Measurements from ENCODE around the gene SERINC3. TPM values are rescaled to one million over a fixed set of nuclear protein-coding genes. Genes with fewer than 3 reads are reported as not detected.
"Not testable (repeated sequence)": the region's sequence is repeated elsewhere in the genome, so short reads cannot be mapped to it uniquely, and the experiment has no call there.

SERINC3 gene
- 69.2 and 76.1 TPM in 2 replicates for total RNA-seq (2014; rRNA removed; shearing (Covaris generic))

DNA sequence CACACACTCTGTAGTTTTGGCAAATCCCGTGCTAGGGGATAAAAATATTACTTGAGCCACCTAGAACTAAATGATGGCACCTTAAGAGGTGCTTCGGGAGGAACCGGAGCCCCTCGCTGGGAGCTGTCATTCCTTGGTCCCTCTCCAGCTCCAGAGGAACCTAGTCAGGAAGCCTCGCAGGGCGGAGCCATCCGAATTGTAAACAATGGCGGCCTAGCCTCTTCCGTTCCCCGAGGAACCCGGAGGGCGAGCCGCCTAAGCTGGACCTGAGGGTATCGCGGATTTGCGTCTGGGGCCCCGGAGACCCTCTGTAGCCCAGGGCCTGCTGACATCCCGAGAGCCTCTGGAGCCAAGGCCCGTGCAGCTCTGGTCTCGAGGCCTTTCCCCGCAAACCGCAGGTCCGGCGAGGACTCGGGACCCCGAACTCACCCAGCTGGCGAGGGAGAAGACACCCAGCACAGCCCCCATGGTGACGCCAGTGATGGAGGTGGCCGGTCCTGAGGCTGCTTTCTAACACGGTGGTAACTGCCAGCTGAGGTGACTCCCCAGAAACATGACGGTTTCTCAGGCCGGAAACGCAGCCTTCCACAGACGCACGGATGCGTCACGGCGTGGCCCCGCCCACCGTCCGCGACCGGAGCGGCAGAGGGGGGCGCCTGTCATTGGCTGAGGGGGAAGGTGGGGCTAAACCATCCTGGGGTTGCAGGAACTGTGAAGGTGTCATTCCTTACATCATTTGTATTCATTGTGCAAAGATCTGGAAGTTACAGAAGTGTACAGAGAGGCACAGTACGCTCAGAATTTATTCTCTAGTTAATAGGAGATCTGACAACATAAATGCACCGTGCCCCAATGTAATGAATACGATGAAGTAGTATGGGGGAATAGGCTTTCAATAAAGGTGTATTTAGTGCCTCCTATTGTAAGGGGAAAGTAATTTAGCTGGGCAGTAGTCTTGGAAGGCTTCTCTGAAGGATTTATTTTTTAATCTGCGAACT, at the start of gene SERINC3:
Gene SERINC3 (minus strand): TSS at position 587 of the 998 bp plus-strand sequence. CDS start 119 bp downstream, at position 468.
- H3K27ac ChIP-seq = peak within 1 kb of the TSS; percentile 100
- peak; percentile 95 to 96 for DNase-seq (ENCODE audit: low read depth in 1 of 2, low spot score in 2 of 2)
- peaks cover 10% of the 10 kb centered on the region for H3K36me3 ChIP-seq
- no peaks in the 10 kb centered on the region for H3K27me3 ChIP-seq (replicated peaks)
- peak within 1 kb of the TSS; percentile 91 for H3K4me3 ChIP-seq
- peaks cover 35% of the 10 kb centered on the region for H3K4me1 ChIP-seq (replicated peaks)
- no peaks in the 10 kb centered on the region for H3K9me3 ChIP-seq (replicated peaks)

DNA sequence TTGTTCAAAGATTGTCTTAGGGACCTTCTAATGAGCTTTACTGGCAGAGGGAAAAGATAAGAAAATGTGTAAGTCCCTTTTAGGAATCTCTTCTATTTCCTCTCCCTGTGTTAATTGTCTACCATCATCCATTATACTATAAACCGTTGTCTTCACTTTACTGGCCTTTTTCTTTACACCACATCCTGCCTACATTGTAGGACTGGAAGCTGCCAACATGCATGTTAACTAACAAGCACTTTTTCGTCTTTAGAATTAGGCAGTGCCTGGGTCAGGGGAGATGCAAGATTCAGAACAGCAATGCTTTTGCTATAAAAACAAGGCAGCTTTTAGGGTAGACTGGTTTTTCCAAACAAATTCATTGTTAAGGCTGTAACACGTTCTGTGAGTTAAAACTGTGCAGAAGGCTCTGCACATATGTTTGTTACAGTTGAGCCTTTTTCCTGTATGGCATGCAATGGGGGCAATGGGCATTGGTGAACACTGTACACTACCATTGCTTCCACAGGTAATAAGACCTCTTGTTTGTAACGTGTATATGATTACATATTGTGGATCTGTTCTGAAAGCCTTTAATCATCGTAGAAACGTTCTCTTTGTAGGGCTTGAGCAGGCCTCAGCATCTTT, 49.6 kb upstream of the SERINC3 start:
- Histone ChIP-seq H3K36me3 (no peaks in the 10 kb centered on the region), H3K9me3 (replicated peaks) (no peaks in the 10 kb centered on the region), H3K27ac (peak overlapping the region; percentile 98; the same call in 1 of the 2 replicates), H3K27me3 (replicated peaks) (no peaks in the 10 kb centered on the region; the same call in 1 of the 2 replicates), H3K4me1 (replicated peaks) (peaks cover 41% of the 10 kb centered on the region), H3K4me3 (no peak overlapping the region)
- DNase-seq (ENCODE audit: low read depth in 1 of 2, low spot score in 2 of 2) = no peak

DNA sequence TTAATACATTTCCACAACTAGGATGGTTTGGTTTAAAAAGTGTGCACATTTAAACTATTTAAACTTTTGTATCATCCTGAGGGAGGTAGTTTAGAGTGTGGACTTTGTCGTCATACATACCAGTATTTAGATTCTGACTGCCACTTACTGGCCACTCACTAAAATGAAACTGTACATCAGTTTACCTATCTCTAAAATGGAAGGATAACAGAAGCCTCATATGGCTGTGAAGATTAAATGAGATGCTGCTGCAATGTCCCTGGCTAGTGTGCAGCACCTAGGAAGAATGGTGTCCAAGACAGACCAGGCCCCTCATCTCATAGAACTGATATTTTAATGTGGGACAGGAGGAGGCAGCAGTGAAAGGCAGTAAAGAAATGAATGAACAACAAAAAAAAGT, 48.5 kb upstream of the SERINC3 start:
- no peak for DNase-seq (ENCODE audit: low read depth in 1 of 2, low spot score in 2 of 2)
- H3K9me3 ChIP-seq (replicated peaks) = no peaks in the 10 kb centered on the region
- peaks cover 47% of the 10 kb centered on the region for H3K4me1 ChIP-seq (replicated peaks)
- no peaks in the 10 kb centered on the region for H3K36me3 ChIP-seq
- no peaks in the 10 kb centered on the region; the same call in 1 of the 2 replicates for H3K27me3 ChIP-seq (replicated peaks)
- H3K4me3 ChIP-seq = no peak overlapping the region
- H3K27ac ChIP-seq = no peak overlapping the region

DNA sequence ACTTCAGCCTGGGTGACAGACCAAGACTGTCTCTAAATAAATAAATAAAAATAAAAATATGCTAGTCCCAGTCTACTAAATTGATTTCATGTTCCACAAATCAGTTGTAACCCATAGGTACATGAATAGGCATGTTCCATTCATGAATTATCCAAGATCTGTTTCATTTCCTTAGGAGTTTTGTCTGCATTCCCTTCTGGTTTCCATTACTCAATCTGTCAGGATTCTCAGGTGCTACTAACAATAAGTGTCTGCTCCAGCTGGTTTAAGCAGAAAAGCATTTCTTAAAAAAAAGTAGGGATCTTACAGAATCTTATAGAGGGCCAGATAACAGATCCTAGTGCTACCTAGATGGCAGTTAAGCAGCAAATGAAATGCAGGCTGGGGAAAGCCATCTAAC, 44.9 kb upstream of the SERINC3 start:
- Histone ChIP-seq H3K9me3 (replicated peaks) (no peaks in the 10 kb centered on the region), H3K27ac (no peak overlapping the region), H3K36me3 (no peaks in the 10 kb centered on the region), H3K4me3 (no peak overlapping the region), H3K4me1 (replicated peaks) (peaks cover 25% of the 10 kb centered on the region), H3K27me3 (replicated peaks) (no peaks in the 10 kb centered on the region; the same call in 1 of the 2 replicates)
- DNase-seq (ENCODE audit: low read depth in 1 of 2, low spot score in 2 of 2) = no peak

DNA sequence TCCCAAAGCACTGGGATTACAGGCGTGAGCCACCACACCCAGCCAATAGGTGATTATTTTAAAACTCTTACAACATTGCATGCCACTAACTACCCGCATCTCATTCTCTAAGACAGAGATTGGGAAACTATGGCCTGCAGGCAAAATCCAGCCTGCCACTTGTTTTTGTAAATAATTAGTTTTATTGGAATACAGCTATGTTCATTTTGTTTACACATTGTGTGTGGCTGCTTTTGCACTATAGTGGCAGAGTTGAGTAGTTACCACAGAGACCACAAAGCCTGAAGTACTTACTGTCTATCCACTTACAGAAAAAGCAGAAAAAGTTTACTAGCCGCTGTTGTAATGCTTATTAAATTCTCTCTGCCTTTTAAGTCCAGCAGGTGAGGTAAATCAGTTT, 44.1 kb upstream of the SERINC3 start:
- H3K4me3 ChIP-seq = no peak overlapping the region
- H3K27ac ChIP-seq = no peak overlapping the region
- no peaks in the 10 kb centered on the region for H3K9me3 ChIP-seq (replicated peaks)
- peaks cover 19% of the 10 kb centered on the region for H3K4me1 ChIP-seq (replicated peaks)
- no peaks in the 10 kb centered on the region for H3K36me3 ChIP-seq
- DNase-seq (ENCODE audit: low read depth in 1 of 2, low spot score in 2 of 2) = peak; percentile 51 to 78
- no peaks in the 10 kb centered on the region; the same call in 1 of the 2 replicates for H3K27me3 ChIP-seq (replicated peaks)

DNA sequence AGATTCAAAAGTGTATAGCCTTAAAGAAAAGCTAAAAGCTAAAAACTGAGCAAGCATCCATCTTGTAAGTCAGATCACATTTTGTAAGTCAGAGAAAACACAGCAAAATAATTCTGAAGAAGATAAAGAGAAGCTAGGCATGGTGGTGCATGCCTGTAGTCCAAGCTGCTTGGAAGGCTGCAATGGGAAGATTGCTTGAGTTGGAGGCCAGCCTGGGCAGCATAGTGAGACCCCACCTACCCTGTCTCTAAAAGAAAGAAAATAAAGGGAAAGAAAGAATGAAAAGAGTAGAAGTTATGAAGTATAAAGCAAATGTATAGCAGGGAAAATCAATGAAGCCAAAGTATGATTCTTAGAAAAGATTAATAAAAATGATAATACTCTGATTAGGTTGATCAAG, 40.0 kb upstream of the SERINC3 start:
- Histone ChIP-seq H3K9me3 (replicated peaks) (no peaks in the 10 kb centered on the region), H3K27ac (no peak overlapping the region), H3K4me3 (no peak overlapping the region), H3K27me3 (replicated peaks) (no peaks in the 10 kb centered on the region), H3K36me3 (no peaks in the 10 kb centered on the region), H3K4me1 (replicated peaks) (peaks cover 18% of the 10 kb centered on the region)
- no peak for DNase-seq (ENCODE audit: low read depth in 1 of 2, low spot score in 2 of 2)

DNA sequence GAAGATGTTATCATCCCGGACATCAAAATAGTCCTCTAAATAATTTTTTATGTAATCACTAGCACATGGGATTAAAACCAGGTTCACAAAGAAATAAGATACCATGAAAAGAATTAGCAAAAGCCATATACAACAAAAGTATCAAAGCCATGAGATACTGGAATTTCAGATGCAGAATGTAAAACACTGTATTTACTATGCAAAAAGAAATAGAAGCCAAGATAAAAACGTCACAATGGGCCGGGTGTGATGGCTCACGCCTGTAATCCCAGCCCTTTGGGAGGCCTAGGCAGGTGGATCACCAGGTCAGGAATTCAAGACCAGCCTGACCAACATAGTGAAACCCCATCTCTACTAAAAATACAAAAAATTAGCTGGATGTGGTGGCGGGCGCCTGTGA, 38.9 kb upstream of the SERINC3 start:
- not testable (repeated sequence) for H3K27ac ChIP-seq; DNase-seq (ENCODE audit: low read depth in 1 of 2, low spot score in 2 of 2); H3K4me3 ChIP-seq

DNA sequence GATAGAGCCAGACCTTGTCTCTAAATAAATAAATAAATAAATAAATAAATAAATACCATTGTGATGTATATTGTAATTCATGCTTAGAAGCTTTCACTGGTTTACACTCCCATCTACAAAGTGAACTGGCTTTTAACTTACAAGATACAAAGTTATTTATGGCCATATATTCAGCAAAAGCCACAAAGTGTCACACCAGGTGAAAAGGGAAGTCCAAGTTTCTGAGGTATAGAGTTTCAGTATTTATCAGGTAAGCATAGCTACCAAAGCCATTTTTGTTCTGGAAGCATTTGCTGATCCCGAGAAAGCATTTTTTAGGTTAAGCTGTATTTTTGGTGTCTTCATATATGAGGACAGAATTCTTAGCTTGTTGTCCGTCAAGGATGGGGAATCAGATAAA, 38.4 kb upstream of the SERINC3 start:
- no peaks in the 10 kb centered on the region for H3K36me3 ChIP-seq
- H3K4me3 ChIP-seq = no peak overlapping the region
- H3K27ac ChIP-seq = no peak overlapping the region
- H3K9me3 ChIP-seq (replicated peaks) = no peaks in the 10 kb centered on the region
- no peak for DNase-seq (ENCODE audit: low read depth in 1 of 2, low spot score in 2 of 2)
- no peaks in the 10 kb centered on the region for H3K27me3 ChIP-seq (replicated peaks)
- peaks cover 5% of the 10 kb centered on the region; the same call in 1 of the 2 replicates for H3K4me1 ChIP-seq (replicated peaks)

More for the DNA sequence above, 38.9 kb upstream of the SERINC3 start:
- H3K9me3 ChIP-seq (replicated peaks); H3K27me3 ChIP-seq (replicated peaks); H3K36me3 ChIP-seq; H3K4me1 ChIP-seq (replicated peaks): not testable (repeated sequence)

DNA sequence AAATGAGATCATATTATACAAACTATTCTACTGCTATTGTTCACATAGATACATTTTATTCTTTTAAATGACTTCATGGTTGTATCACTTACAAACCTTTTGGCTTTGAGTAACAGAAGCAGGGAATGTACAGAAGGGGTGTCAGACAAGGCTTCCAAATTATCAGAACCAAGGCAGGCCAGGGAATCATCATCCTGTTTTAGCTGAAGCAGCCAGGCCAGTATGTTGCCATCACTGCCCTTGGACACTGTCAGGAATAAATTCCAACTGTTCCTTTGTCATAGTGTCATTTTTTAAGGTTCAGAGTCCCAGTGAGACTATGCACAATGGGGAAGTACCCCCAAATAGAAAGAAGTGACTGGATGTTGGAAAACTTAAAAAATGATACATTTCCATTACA, 37.4 kb upstream of the SERINC3 start:
- Histone ChIP-seq H3K27me3 (replicated peaks) (no peaks in the 10 kb centered on the region), H3K4me3 (no peak overlapping the region), H3K36me3 (no peaks in the 10 kb centered on the region), H3K4me1 (replicated peaks) (peaks cover 5% of the 10 kb centered on the region), H3K27ac (no peak overlapping the region), H3K9me3 (replicated peaks) (no peaks in the 10 kb centered on the region)
- no peak for DNase-seq (ENCODE audit: low read depth in 1 of 2, low spot score in 2 of 2)

DNA sequence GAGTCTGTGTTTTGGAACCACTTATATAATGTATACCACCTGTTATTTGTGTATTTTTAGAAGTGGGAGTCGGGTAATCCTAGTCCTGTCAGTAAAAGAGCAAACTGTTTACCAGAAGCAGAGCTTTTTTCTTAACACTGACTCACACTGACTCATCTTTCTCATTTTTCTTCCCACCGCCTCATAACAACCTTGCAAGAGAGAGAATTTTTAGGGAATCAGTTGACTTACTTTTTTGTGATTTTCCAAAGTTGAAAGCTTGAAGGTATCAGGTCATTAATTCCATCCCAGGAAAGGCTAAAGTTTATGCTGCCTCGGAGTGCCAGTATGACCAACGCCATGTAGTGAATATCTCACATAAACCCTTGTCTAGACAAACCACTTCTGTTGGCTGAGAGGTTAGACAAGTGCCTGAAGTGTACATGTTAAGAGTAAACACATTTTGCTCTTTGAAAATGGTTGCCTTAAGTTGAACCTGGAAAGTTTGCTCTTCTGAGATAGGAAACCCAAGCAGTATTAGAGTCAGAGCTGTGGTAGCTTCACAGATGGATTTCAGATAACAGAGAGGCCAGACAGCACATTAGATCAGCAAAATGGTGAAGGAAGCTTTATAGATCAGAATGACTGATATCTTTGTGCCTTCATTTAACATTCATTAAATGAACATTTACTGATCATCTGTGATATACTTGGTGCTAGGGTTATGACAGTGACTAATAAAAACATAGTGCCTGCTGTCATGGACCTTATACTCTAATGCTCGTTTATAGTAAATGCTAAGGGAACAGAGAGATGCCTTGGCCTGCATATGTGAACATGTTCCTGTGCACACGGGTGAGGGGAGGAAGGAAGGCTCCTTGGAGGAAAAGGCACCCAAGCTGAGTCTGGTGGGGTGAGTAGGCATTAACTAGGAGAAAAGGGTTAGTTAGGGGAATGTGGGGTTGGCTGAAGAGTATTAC, 31.4 kb upstream of the SERINC3 start:
- peak in 1 of 2 experiments; percentile 85 for DNase-seq (ENCODE audit: low read depth in 1 of 2, low spot score in 2 of 2)
- Histone ChIP-seq H3K27ac (peak overlapping the region; percentile 37), H3K27me3 (replicated peaks) (no peaks in the 10 kb centered on the region), H3K4me3 (no peak overlapping the region), H3K9me3 (replicated peaks) (no peaks in the 10 kb centered on the region), H3K4me1 (replicated peaks) (peaks cover 44% of the 10 kb centered on the region), H3K36me3 (no peaks in the 10 kb centered on the region)

DNA sequence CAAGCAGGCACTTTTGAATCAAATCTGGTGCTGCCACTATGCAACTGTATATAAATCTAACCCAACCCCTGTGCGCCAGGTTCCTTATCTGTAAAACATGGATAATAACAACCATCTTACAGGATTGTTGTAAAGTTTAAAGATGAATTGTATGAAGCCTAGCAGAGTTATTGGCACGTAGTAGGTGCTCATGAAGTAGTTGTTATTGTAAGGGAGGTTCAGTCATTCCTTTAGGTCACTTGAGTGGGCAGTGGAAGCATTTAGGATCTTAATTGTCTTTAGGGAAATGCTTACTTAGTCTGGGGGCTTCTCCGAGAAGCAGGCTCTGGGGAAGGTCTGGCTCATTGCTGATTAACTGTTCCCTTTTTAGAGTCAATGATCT, 30.7 kb upstream of the SERINC3 start:
- Histone ChIP-seq H3K27me3 (replicated peaks) (no peaks in the 10 kb centered on the region), H3K4me1 (replicated peaks) (peaks cover 50% of the 10 kb centered on the region), H3K36me3 (no peaks in the 10 kb centered on the region), H3K4me3 (no peak overlapping the region), H3K27ac (peak overlapping the region; percentile 37; the same call in 1 of the 2 replicates), H3K9me3 (replicated peaks) (no peaks in the 10 kb centered on the region)
- no peak for DNase-seq (ENCODE audit: low read depth in 1 of 2, low spot score in 2 of 2)

DNA sequence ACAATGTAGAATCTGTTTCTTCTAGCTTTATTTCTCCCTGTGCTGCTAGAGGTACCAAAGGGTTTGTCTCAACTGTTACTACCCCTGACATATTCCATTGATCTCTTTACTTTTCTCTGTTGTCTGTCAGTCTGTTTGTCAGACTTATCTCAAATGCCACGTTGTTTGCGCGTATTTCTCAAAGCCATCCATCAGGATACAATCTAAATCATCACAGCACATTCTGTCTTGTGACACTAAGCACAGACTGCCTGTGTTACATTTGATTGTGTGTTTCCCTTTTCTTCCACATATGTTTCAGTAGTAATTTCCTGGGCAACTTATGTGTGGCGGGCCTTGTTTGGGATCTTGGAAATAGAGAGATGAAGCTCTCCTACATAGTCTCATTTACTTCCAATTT, 30.2 kb upstream of the SERINC3 start:
- no peak overlapping the region for H3K4me3 ChIP-seq
- no peaks in the 10 kb centered on the region for H3K36me3 ChIP-seq
- no peak overlapping the region for H3K27ac ChIP-seq
- DNase-seq (ENCODE audit: low read depth in 1 of 2, low spot score in 2 of 2) = no peak
- H3K27me3 ChIP-seq (replicated peaks) = no peaks in the 10 kb centered on the region
- peaks cover 55% of the 10 kb centered on the region for H3K4me1 ChIP-seq (replicated peaks)
- H3K9me3 ChIP-seq (replicated peaks) = no peaks in the 10 kb centered on the region

DNA sequence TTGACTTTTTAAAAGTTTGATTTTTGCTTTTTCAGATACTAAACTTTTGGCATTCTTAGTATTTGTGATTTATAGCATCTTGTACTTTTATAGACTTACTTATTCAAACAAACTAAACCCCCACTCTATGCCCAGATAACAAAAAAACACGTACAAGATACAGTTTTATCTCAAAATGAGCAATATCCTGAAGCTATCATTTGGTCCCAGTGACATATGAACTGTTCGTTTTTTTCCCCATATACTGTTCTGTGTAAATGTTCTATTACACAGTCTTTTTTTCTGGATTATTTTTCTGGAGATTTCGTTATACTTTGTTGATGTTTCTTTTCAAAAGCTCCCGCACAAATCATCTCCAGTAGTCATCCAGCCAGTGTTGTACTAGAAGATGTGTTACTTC, 27.3 kb upstream of the SERINC3 start:
- Histone ChIP-seq H3K27ac (no peak overlapping the region), H3K36me3 (no peaks in the 10 kb centered on the region), H3K4me3 (no peak overlapping the region), H3K27me3 (replicated peaks) (no peaks in the 10 kb centered on the region), H3K4me1 (replicated peaks) (peaks cover 53% of the 10 kb centered on the region), H3K9me3 (replicated peaks) (no peaks in the 10 kb centered on the region)
- DNase-seq (ENCODE audit: low read depth in 1 of 2, low spot score in 2 of 2) = no peak

All from SJSA1 (cell line).